ENCODE measurements around the gene SELENOF. TPM values are rescaled to one million over a fixed set of nuclear protein-coding genes. Genes with fewer than 3 reads are reported as not detected.

SELENOF gene
- total and polyA plus RNA-seq, 2 of the 13 experiments (the other 11 are each of a cell fraction or from before 2014, with no cell fraction given): 133 to 163 TPM

DNA sequence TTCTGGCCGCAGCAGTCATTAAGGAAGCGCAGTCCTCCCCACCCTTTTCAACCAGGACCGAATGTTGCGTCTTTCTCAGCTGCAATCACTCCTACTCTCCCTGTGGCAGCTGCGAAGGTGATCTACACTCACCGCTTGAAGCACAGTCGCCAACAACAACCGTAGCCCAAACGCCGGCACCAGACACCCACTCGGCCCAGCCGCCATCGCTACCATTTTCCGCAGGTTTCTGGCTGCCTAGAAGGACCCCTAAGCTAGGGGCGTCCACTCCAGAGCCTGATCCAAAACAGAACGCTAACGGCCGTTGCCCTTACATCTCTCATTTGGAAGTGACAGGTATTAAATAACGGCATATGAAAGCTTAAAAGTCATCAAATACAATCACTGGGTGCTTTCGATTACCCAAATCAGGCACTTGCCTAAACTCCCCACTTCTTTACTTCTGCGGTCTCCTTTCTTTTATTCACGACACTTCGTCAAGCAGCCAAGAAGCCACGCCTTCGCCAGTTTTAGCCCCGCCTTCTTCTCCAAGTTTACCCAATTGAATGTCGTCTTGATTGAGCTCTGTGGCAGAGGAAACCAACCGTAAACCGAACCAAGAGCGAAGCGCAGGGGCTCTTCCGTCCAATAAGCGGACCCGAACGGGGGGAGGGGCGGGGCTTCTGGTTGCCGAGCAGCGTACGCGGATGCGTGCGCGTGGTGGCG, at the start of gene SELENOF (continued):
- TF ChIP-seq ZNF770 (CRISPR knock-in tag; IDR thresholded peaks at IDR 0.05): no peak
- no peak for TF ChIP-seq ZFP37 (CRISPR knock-in tag; IDR thresholded peaks at IDR 0.05; ENCODE audit: borderline replicate concordance)
- TF ChIP-seq ERF (CRISPR knock-in tag; IDR thresholded peaks at IDR 0.05): no peak
- TF ChIP-seq, protein P1, sequence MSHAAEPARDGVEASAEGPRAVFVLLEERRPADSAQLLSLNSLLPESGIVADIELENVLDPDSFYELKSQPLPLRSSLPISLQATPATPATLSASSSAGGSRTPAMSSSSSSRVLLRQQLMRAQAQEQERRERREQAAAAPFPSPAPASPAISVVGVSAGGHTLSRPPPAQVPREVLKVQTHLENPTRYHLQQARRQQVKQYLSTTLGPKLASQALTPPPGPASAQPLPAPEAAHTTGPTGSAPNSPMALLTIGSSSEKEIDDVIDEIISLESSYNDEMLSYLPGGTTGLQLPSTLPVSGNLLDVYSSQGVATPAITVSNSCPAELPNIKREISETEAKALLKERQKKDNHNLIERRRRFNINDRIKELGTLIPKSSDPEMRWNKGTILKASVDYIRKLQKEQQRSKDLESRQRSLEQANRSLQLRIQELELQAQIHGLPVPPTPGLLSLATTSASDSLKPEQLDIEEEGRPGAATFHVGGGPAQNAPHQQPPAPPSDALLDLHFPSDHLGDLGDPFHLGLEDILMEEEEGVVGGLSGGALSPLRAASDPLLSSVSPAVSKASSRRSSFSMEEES (CRISPR knock-in tag; IDR thresholded peaks at IDR 0.05): no peak
- no peak for TF ChIP-seq SKI (IDR thresholded peaks at IDR 0.05; ENCODE audit: partially characterized antibody)
- TF ChIP-seq PHB2 (IDR thresholded peaks at IDR 0.05; ENCODE audit: partially characterized antibody): no peak
- no peak for TF ChIP-seq ZFP82 (CRISPR knock-in tag; IDR thresholded peaks at IDR 0.05; ENCODE audit: borderline replicate concordance)
- no peak for TF ChIP-seq ZNF3 (CRISPR knock-in tag; IDR thresholded peaks at IDR 0.05)
- TF ChIP-seq, protein P2, sequence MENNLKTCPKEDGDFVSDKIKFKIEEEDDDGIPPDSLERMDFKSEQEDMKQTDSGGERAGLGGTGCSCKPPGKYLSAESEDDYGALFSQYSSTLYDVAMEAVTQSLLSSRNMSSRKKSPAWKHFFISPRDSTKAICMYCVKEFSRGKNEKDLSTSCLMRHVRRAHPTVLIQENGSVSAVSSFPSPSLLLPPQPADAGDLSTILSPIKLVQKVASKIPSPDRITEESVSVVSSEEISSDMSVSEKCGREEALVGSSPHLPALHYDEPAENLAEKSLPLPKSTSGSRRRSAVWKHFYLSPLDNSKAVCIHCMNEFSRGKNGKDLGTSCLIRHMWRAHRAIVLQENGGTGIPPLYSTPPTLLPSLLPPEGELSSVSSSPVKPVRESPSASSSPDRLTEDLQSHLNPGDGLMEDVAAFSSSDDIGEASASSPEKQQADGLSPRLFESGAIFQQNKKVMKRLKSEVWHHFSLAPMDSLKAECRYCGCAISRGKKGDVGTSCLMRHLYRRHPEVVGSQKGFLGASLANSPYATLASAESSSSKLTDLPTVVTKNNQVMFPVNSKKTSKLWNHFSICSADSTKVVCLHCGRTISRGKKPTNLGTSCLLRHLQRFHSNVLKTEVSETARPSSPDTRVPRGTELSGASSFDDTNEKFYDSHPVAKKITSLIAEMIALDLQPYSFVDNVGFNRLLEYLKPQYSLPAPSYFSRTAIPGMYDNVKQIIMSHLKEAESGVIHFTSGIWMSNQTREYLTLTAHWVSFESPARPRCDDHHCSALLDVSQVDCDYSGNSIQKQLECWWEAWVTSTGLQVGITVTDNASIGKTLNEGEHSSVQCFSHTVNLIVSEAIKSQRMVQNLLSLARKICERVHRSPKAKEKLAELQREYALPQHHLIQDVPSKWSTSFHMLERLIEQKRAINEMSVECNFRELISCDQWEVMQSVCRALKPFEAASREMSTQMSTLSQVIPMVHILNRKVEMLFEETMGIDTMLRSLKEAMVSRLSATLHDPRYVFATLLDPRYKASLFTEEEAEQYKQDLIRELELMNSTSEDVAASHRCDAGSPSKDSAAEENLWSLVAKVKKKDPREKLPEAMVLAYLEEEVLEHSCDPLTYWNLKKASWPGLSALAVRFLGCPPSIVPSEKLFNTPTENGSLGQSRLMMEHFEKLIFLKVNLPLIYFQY (CRISPR knock-in tag; IDR thresholded peaks at IDR 0.05; ENCODE audit: borderline replicate concordance): no peak
- TF ChIP-seq, protein P3, sequence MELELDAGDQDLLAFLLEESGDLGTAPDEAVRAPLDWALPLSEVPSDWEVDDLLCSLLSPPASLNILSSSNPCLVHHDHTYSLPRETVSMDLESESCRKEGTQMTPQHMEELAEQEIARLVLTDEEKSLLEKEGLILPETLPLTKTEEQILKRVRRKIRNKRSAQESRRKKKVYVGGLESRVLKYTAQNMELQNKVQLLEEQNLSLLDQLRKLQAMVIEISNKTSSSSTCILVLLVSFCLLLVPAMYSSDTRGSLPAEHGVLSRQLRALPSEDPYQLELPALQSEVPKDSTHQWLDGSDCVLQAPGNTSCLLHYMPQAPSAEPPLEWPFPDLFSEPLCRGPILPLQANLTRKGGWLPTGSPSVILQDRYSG (CRISPR knock-in tag; IDR thresholded peaks at IDR 0.05): 0 out of 2 replicates have a peak, but pooled peaks have one; percentile 56
- no peak for TF ChIP-seq ATF7 (IDR thresholded peaks at IDR 0.05)
- no peak for TF ChIP-seq ATF7 (CRISPR knock-in tag; IDR thresholded peaks at IDR 0.05)
- no peak for TF ChIP-seq ATM (IDR thresholded peaks at IDR 0.05; ENCODE audit: borderline replicate concordance)
- no peak for TF ChIP-seq NFRKB (IDR thresholded peaks at IDR 0.05)
- no peak for TF ChIP-seq MED8 (CRISPR knock-in tag; IDR thresholded peaks at IDR 0.05; ENCODE audit: insufficient replicate concordance)
- 0 out of 2 replicates have a peak, but pooled peaks have one; percentile 17 for TF ChIP-seq FOXA3 (CRISPR knock-in tag; IDR thresholded peaks at IDR 0.05)
- no peak for TF ChIP-seq ZNF205 (CRISPR knock-in tag; IDR thresholded peaks at IDR 0.05)
- no peak for TF ChIP-seq MIXL1 (CRISPR knock-in tag; IDR thresholded peaks at IDR 0.05)
- TF ChIP-seq ZNF224 (CRISPR knock-in tag; IDR thresholded peaks at IDR 0.05): no peak
- TF ChIP-seq ZNF430 (CRISPR knock-in tag; IDR thresholded peaks at IDR 0.05): no peak; the same call in 1 of the 2 replicates
